ENCODE data around the gene LYRM4. TPM values are rescaled to one million over a fixed set of nuclear protein-coding genes. Genes with fewer than 3 reads are reported as not detected.

Gene LYRM4
- 24.2 TPM for polyA plus RNA-seq (2013, experiment 1 of 2; ENCODE audit: insufficient read length)
- polyA plus RNA-seq (2013, experiment 2 of 2; ENCODE audit: insufficient read length): 31.6 TPM

DNA sequence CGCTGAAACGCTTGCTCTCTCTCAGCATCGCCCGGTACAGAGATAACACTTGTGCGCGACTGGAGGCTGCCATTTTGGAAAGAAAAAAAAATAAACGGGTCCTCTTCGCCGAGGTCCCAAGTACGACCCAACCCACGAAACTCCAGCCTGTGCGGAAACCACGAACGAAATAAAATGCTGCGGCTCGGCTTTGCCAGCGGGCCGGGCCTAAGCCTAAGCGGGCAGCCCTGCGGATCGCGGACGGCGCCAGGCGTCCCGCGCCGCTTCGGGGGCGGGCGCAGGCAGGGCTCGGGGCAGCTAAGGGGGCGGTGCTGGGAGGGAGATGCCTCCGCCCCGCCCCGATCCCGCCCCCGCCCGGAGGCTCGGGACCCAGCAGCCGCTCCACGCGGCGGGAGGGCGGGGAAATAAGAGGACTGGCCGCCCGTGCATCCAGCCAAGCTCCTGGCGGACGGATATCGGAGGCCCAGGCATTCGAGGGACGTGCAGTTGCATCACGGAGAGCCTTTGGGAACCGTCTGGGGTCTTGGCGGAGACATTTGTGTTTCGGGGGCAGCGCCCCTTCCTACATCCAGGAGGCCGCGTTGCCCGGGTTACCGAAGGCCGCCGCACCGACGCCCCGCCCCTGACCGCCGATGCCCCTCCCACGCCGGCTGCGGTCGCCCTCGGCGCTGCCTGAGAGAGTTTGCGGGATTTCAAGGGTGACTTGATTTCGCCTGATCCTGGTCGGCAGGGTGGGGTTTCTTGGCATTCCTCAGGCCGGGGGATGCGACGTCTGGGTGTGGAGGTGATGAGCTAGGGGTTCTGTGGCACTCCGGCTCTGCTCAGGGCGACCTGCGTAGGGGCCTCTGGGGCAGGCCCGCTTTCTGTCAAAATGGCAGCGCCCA, at the start of gene LYRM4, which contains the start of gene FARS2:
LYRM4 (minus strand) TSS at position 290 of the 884 bp plus-strand sequence; CDS start at position 73, 217 bp downstream.
FARS2 (plus strand) TSS at position 853 of the 884 bp plus-strand sequence.
- peak; percentile 89 for DNase-seq

DNA sequence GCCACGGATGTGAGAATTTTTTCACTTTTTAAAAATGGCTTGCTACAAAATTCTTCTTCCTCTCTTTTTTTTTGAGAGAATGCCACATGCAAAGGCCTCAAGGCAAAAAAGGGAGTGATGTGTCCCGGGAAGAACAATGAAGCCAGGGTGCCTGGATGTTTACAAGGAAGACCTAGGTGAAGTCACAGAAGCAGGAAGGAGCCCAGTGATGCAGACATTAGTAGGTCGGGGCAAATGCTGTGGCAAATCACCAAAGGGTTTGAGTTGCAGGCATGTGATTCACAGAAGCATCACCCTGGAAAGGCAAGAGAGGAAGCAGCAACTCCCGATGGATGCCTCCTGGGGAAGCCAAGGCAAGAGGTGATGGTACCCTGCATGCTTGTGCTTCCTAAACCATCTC, 47.3 kb upstream of the LYRM4 start:
- DNase-seq: no peak

DNA sequence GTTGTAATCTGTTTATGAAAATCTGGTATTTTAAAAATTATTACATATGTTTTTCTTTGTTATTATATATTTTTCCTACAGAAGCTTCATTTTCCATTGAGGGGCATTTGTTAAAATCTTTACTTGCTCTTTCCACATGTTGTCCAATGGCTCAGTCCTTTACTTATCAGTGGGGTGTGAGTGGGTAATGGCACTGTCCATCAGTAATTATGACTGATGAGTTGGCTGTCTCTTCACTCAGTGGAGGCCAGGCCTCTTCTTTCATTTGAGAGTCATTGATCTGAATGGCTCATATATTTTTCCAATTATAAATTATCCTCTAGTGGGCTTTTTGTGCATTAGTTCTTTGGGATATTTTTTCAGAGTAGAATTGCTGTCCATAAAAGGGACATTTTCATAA, 46.3 kb upstream of the LYRM4 start:
- no peak for DNase-seq

DNA sequence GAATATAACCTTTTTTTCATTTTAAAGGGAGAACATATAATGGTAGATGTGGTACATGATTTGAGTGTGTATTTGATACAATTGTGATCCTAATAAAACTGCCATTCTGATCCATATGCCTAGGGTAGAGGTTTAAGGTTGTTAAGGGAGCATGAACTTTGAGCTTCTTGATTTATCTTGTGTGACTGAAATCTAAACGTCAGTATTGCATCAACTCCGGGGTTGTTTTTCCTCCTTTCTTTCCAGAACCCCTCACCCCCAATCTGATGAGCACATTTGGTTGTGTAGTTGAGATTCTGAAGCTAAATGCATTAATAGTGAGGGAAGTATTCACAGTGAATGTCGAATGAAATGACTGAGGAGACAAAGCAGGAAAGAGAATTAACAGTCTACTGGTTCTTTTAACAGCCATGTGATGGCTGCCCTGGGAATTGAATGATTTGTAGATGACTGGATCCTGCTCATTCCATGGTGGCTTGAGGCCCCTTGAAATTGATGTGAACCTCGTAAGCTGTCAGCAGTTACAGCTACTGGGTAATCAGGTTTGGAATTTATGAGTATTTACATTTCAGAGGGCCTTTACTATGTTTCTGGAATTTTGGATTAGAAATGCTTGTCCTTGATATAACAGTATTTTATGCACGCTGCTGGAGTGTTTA, 45.3 kb upstream of the LYRM4 start:
- DNase-seq: peak; percentile 67

DNA sequence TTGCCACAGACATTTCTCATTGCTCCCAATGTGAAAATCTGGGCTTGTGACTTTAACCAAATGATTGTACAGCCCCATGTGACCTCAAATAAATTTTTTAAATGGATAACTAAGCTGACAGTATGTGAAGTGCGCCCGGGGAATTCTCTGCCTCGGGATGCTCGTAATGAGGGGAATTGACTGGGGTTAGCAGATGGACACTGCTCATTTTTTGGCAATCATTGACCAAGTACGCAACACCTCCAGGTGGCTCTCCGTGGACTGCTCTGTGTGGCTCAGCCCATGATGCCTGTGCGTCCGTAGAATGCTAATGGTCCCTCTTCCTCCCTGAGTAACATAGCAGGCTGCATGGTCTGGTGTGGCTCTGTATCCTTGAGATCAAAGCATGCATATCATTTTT, 42.9 kb upstream of the LYRM4 start:
- no peak for DNase-seq

DNA sequence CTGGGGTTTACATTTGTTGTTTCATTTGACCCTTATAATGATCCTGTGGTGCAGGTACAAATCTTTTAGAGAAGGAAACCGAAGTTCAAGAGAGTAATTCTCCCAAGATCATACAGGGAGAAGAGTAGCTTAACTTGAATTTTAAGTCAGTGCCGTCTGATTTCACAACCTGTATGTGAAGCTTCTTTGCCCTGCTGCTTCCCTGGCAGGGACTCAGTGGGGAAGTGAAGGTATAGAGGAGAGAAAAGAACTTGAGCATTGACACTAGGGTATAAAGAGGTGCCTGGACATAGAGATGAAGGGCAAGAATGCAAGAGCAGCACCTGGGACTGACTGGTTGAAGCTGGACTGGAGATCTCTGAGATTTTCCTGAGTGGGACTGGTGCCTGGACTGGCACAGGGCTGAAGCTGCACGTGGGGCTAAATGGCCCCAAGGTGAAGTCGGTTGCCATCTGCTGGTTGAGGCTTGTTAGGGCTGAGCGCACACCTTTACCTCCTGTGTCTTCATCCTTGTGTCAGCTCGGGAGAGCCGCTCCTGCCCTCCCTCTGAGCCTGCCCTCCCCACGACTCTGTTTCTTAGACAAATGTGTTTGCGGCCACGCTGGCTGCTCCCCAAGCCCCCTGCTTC, 42.4 kb upstream of the LYRM4 start:
- DNase-seq: no peak

DNA sequence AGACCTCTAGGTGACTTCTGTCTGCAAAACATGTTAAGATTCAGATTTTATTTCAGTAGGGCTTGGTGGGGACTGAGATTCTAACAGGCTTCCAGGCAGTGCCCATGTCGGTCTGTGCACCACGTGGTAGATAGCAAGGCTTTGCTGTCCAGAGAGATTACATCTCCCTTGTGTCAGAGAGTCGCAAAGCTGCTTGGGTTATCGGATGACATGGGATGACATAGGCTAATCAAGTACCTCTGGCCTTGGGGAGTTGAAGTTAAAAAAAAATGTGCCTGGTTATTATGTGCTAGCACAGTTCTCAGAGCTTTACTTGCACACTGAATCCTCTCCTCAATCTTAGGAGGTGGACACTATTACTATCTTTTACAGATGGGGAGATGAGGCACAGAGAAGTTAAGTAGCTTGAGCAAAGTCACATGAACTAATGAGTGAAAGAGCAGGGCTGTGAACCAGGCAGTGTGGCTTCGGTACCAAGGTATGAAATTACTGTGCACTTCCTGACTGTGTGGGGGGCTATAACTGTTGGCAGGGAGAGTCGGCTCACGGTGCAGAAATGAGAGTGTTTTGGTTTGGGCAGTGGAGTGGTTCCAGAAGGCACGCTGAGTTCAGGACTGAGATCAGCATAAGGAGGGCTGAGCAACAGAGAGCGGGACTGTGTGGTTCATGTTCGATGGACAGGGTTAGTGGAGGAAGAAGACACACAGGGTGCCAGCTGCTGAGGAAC, 41.6 kb upstream of the LYRM4 start:
- no peak for DNase-seq

DNA sequence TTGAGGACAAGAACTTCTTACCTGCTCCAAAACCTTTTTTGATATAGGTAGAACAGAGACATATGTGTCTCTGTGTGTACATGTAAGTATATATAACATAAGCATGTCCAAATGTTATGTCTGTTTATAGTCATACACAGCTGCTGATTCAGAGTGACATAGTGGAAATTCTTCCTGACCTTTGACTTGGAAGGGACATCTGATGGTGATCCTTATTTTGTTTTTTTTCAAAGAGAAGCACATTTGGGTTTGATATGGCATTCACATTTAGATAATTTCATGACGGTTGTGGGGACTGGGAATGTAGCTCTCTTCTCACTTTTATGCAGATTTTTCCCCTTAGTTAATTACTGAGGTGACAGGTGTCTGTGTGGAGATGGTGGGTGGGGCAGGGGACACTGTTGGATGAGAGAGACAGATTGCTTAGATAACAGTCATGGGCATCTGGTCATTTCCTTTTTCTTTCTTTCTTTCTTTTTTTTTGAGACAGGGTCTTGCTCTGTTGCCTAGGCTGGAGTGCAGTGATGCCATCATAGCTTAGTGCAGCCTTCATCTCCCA, 39.5 kb upstream of the LYRM4 start:
- no peak for DNase-seq

DNA sequence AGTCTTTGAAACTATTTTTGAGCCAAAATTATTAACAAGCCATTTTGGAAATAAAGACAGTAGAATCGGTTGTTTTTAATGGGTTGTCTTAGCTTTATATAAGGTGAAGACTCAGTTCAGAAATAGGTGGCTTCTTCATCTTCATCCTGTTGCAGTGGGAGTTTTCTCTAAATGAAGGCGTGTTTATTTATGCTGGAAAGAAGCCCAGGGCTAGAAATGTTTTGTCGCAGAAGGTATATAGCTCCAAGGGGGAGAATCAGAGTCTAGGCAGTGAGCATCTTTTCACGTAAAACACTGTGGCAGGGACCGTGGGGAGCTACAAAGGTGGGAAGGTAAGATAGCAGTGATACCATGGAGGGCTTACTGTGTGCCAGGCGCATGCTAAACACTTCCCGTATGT, 34.9 kb upstream of the LYRM4 start:
- DNase-seq: no peak

DNA sequence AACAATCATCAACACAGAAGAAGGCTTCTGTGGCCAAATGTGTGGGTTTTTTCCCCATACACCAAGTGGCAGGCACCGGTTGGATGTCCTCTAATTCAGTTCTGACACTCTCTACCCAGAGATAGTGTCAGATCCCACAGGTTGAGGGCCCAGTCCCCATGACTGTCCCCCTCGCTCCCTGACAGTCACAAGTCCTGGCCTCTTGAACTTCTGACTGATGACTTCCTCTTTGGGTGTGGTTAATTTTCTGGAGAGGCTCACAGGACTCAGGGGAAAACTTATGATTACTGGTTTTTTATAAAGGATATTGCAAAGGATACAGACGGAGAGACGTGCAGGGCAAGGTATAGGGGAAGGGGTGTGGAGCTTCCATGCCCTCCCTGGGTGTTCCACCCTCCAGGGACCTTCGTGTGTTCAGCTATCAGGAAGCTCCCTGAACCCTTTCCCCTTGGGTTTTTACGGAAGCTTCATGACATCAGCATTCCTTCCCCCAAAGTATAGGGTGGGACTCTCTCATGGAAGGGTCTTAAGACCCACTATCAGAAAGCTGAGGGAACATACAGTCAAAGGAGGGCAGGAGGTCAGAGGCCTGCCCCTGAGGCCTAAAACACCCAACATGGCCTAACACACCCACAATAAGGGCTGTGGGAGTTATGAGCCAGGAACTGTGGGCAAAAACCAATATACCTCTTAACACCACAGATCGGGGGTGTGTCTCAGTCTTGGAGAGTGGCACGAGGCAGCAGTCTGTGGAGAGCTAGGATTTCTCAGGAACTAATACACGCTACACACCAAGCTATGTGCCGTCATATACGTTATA, 33.9 kb upstream of the LYRM4 start:
- no peak for DNase-seq

DNA sequence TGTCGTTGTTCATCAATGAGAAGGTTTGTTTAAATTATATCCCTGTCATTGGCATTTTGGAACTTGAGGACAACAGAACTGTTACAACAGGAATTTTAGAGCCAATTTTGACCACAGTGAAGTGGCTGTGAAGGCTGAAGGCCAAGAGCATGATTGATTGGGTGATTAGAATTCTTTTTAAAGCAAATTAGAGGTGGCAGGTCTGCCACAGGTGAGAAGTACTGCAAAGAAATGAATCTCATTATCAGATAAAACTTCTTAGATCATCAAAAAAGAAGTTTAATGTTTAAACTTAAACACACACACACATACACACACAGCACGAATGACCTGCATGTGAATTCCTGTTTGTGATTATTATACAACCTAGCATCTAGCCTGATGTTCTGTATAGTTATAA, 32.9 kb upstream of the LYRM4 start:
- no peak for DNase-seq

DNA sequence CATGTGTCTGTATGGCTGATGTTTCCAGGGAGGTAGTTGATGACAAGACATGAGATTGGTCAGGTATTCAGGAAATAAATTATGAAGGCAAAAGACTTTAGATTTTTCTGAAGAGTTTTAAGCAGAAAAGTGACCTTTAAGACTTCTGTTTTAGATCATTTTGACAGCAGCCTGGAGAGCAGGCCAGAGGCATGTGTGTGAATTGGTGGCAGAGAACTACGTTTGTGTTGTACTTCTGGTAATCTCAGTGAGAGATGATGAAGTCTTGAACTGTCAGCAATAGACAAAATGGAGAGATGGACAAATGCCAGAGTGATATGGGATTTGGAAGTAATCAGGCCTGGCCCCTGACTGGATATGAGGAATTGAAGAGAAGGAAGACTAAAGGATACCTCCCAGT, 31.4 kb upstream of the LYRM4 start:
- DNase-seq: no peak

DNA sequence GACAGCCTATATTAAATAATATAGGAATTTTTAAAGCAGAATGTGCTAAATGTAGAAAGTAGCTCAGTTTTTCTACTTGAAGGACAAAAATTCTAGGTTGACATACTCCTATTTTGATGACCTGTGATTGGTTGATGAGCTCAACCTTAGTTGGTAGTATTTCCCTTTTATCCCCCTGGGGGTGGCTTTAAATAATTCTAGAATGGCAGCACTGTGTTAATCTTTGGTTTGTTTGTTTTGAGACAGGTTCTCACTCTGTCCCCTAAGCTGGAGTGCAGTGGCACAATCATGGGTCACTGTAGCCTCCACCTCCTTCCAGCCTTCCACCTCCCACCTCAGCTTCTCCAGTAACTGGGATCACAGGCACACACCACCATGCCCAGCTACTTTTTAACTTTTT, 29.8 kb upstream of the LYRM4 start:
- no peak for DNase-seq

DNA sequence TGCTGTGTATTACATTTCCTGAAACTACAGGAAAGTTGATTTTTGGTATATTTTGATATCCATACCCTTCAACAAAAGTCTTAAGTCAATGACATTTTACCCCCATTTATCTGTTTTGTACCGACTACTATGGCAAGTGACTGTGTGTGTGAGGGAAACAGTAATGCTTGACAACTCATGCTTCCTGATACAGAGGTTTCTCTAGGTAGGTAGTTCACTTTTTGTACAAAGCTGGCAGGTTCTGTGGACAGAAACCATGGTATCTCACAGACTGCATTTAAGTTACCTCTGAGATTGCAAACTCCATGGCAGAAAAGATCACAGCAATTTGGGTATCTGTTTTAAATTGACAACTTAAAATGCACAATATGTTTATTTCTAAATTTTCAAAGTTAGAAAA, 29.3 kb upstream of the LYRM4 start:
- no peak for DNase-seq

DNA sequence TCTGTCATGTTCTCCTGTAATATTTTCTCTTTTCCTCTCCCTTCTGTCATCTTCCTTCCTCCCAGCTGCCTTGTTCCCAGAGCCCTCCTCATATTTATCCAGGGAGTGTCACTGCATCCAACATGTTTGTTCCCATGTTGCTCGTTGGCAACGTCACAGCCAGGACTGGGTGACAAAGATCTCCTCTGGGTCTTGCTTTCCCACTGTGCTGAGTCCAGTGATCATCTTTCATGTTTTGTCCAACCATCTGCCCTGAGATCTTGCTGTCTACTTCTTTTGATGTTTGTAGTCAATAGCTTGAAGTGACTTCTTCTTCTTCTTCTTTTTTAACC, 27.2 kb upstream of the LYRM4 start:
- no peak for DNase-seq

DNA sequence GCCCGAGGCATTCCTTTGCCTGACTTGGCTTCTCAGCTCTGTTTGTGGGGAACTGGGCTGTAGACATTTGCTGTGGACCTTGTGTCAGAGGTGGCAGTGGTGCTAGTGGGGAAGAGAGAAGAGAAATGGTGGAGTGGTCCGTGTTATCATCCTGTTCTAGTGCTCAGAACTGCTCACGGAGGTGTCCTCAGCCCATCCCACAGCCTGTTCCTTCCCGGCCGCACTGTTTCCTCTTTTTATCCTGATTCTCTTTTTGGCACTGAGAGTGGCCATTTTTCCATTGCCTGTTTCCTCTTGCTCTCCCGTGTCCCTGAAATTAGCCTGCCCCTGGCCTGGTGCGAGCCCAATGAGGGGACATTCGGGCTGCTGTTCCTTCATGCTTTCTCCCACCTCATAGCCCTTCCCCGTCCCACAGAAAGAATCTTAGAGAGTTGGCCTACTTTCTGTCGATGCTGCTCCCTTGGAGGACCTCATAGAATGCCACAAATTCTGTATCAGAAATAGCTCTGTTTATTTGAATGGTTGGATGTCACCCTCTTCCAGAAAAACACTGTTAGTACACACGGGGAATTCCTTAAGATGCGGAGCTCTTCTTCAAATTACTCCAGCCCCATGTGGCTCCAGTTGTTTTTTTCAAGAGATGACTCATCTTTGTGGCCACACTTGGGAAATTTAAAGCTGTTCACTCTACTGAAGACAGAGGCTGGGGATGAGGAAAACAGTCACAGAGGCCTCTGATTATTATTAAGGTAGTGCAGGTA, 26.6 kb upstream of the LYRM4 start:
- DNase-seq: peak; percentile 76

DNA sequence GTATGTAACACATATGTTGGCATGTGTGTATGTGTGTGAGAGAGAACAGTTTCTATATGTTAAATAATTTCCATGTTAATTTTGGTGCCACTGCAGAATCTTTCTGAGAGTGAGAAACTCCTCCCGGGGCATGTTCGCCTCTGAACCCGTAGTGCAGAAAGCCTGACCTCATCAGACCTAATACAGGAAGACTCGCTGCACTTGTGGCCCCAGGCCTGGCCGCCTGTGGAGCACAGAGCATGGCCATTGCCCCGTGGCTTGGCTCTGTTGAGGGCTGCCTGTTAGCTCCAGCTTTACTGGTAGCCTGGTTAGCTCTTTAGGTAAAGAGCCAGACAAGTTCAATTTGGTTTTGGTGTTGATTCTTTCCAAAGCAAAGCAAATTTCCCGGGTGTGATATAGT, 26.0 kb upstream of the LYRM4 start:
- DNase-seq: no peak

DNA sequence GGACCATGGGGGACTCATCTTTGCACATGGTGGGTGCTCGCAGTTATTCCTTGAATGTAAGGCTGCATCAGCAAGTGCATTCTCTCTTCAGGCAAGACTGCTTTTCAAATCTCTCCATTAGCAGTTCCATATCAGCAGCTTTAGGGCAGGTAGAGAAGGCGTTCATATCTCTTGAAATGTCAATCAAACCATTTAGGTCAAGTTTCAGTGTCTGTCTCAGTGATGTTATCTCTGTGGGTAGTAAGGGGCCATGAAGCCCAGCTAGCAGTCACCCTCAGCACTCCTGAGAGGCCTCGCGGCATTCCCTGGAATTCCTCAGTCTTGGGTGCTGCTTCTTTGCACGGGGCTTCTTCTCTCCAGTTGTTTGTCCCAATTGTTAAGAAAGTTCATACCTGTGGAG, 24.8 kb upstream of the LYRM4 start:
- DNase-seq: no peak

DNA sequence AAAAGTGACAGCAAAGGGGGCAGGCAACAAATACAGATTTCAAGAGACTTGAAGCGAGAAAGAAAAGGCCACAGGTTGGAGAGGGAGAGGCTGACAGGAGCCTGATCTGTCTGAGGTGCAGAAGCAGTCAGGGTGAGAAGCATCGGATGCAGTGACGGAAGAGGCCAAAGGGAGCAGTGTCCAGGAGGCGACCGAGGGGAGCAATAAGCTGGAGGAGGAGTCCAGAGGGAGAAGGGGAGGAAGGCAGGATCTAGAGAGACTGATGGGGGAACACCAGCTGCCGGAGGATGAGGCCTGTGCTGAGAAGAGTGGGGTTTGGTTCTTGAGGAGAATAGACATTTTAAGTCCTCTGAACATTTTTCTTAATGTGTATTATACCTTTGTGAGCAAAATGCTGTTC, 24.3 kb upstream of the LYRM4 start:
- no peak for DNase-seq

DNA sequence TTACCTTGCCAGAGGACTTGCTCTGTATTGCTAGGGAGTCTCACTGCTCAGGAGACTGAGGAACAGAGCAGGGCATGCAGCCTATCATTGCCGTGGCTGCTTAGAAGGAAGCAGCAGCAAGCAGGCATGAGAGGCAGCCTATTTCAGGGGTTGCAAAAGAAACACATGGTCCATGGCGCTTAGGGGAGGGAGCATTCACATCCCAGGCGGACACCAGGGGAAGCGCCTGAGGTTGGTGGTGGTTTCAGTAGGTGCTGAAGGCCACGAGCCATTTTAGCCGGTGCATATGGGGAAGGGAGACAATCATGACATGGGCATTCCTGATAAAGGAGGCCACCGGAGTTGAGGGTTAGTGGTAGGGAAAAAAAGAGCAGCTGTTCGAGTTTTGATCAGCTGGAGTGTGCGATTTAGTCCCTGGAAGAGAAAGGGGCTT, 21.5 kb upstream of the LYRM4 start:
- DNase-seq: no peak

DNA sequence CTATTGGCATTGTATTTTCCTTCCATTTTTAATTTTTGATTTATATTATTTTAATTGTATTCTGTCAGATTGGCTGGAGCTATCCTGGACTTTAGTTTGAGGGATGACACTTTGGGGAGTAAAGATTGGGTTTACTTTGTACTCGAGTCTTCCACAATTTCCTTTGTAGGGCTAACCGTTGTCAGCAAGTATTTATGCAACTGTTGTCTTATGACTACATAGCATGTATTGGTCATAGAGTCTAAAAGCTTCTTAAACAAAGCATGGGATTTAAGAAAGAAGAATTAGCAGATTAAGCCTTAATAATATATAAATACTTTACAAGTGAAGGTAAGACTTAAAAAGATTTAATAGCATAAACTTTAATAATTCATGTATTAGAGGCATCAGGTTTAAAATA, 20.2 kb upstream of the LYRM4 start:
- no peak for DNase-seq
